ENCODE results near the gene IRF7.

Gene IRF7

GRCh38 chr11:592918-593317, 22.8 kb downstream of the IRF7 start:
- no peaks in the 10 kb centered on the region for H3K27me3 ChIP-seq (ENCODE audit: control insufficient read depth, insufficient read depth, low read length)
- no peak overlapping the region for H3K27ac ChIP-seq (ENCODE audit: low read length)
- H3K9me3 ChIP-seq (ENCODE audit: control insufficient read depth, insufficient read depth, low read length): no peaks in the 10 kb centered on the region
- DNase-seq (ENCODE audit: low read depth, low spot score): no peak
- no peak overlapping the region for H3K4me3 ChIP-seq (ENCODE audit: low read length)
- no peaks in the 10 kb centered on the region; the same call in 1 of the 2 replicates for H3K4me1 ChIP-seq (ENCODE audit: control insufficient read depth, insufficient read depth, low read length)
- no CpG with 5 or more reads among the region's 10 CpGs for WGBS (ENCODE audit: insufficient coverage, insufficient read length)
- H3K36me3 ChIP-seq (ENCODE audit: control insufficient read depth, insufficient read depth, low read length): peaks cover 42% of the 10 kb centered on the region

GRCh38 chr11:592501-592900, 23.2 kb downstream of the IRF7 start:
- Histone ChIP-seq H3K27me3 (ENCODE audit: control insufficient read depth, insufficient read depth, low read length) (no peaks in the 10 kb centered on the region), H3K9me3 (ENCODE audit: control insufficient read depth, insufficient read depth, low read length) (no peaks in the 10 kb centered on the region), H3K4me3 (ENCODE audit: low read length) (no peak overlapping the region), H3K36me3 (ENCODE audit: control insufficient read depth, insufficient read depth, low read length) (peaks cover 41% of the 10 kb centered on the region), H3K27ac (ENCODE audit: low read length) (no peak overlapping the region), H3K4me1 (ENCODE audit: control insufficient read depth, insufficient read depth, low read length) (no peaks in the 10 kb centered on the region; the same call in 1 of the 2 replicates)
- DNase-seq (ENCODE audit: low read depth, low spot score): no peak
- WGBS (ENCODE audit: insufficient coverage, insufficient read length): no CpG with 5 or more reads among the region's 22 CpGs

GRCh38 chr11:590997-591396, 24.8 kb downstream of the IRF7 start:
- H3K4me1 ChIP-seq (ENCODE audit: control insufficient read depth, insufficient read depth, low read length): no peaks in the 10 kb centered on the region; the same call in 1 of the 2 replicates
- DNase-seq (ENCODE audit: low read depth, low spot score): no peak
- no peaks in the 10 kb centered on the region for H3K27me3 ChIP-seq (ENCODE audit: control insufficient read depth, insufficient read depth, low read length)
- H3K36me3 ChIP-seq (ENCODE audit: control insufficient read depth, insufficient read depth, low read length): peaks cover 47% of the 10 kb centered on the region
- H3K4me3 ChIP-seq (ENCODE audit: low read length): no peak overlapping the region
- no CpG with 5 or more reads among the region's 11 CpGs for WGBS (ENCODE audit: insufficient coverage, insufficient read length)
- no peaks in the 10 kb centered on the region for H3K9me3 ChIP-seq (ENCODE audit: control insufficient read depth, insufficient read depth, low read length)
- H3K27ac ChIP-seq (ENCODE audit: low read length): no peak overlapping the region

GRCh38 chr11:589798-590197, 26.0 kb downstream of the IRF7 start:
- no CpG with 5 or more reads among the region's 26 CpGs for WGBS (ENCODE audit: insufficient coverage, insufficient read length)
- no peaks in the 10 kb centered on the region for H3K27me3 ChIP-seq (ENCODE audit: control insufficient read depth, insufficient read depth, low read length)
- no peaks in the 10 kb centered on the region for H3K9me3 ChIP-seq (ENCODE audit: control insufficient read depth, insufficient read depth, low read length)
- no peaks in the 10 kb centered on the region for H3K4me1 ChIP-seq (ENCODE audit: control insufficient read depth, insufficient read depth, low read length)
- DNase-seq (ENCODE audit: low read depth, low spot score): no peak
- H3K4me3 ChIP-seq (ENCODE audit: low read length): no peak overlapping the region
- H3K27ac ChIP-seq (ENCODE audit: low read length): no peak overlapping the region
- H3K36me3 ChIP-seq (ENCODE audit: control insufficient read depth, insufficient read depth, low read length): peaks cover 43% of the 10 kb centered on the region

- Histone ChIP-seq H3K4me1 (ENCODE audit: control insufficient read depth, insufficient read depth, low read length) (no peaks in the 10 kb centered on the region), H3K9me3 (ENCODE audit: control insufficient read depth, insufficient read depth, low read length) (no peaks in the 10 kb centered on the region), H3K27ac (ENCODE audit: low read length) (no peak overlapping the region), H3K4me3 (ENCODE audit: low read length) (no peak overlapping the region), H3K27me3 (ENCODE audit: control insufficient read depth, insufficient read depth, low read length) (no peaks in the 10 kb centered on the region), H3K36me3 (ENCODE audit: control insufficient read depth, insufficient read depth, low read length) (peaks cover 38% of the 10 kb centered on the region)
- no CpG with 5 or more reads among the region's 6 CpGs for WGBS (ENCODE audit: insufficient coverage, insufficient read length)
- no peak for DNase-seq (ENCODE audit: low read depth, low spot score)
These were observed 27.8 kb downstream of the IRF7 start for GRCh38 chr11:587978-588380.

GRCh38 chr11:587546-587945, 28.2 kb downstream of the IRF7 start:
- Histone ChIP-seq H3K9me3 (ENCODE audit: control insufficient read depth, insufficient read depth, low read length) (no peaks in the 10 kb centered on the region), H3K4me1 (ENCODE audit: control insufficient read depth, insufficient read depth, low read length) (no peaks in the 10 kb centered on the region), H3K27ac (ENCODE audit: low read length) (no peak overlapping the region), H3K27me3 (ENCODE audit: control insufficient read depth, insufficient read depth, low read length) (no peaks in the 10 kb centered on the region), H3K4me3 (ENCODE audit: low read length) (no peak overlapping the region), H3K36me3 (ENCODE audit: control insufficient read depth, insufficient read depth, low read length) (peaks cover 34% of the 10 kb centered on the region)
- no peak for DNase-seq (ENCODE audit: low read depth, low spot score)
- no CpG with 5 or more reads among the region's 8 CpGs for WGBS (ENCODE audit: insufficient coverage, insufficient read length)

- H3K36me3 ChIP-seq (ENCODE audit: control insufficient read depth, insufficient read depth, low read length): peaks cover 33% of the 10 kb centered on the region
- H3K4me1 ChIP-seq (ENCODE audit: control insufficient read depth, insufficient read depth, low read length): no peaks in the 10 kb centered on the region
These were observed 29.1 kb downstream of the IRF7 start for GRCh38 chr11:586376-587316.

GRCh38 chr11:584287-584686, 31.5 kb downstream of the IRF7 start:
- Histone ChIP-seq H3K4me1 (ENCODE audit: control insufficient read depth, insufficient read depth, low read length) (no peaks in the 10 kb centered on the region; the same call in 1 of the 2 replicates), H3K4me3 (ENCODE audit: low read length) (no peak overlapping the region), H3K9me3 (ENCODE audit: control insufficient read depth, insufficient read depth, low read length) (no peaks in the 10 kb centered on the region), H3K36me3 (ENCODE audit: control insufficient read depth, insufficient read depth, low read length) (peaks cover 25% of the 10 kb centered on the region), H3K27ac (ENCODE audit: low read length) (no peak overlapping the region), H3K27me3 (ENCODE audit: control insufficient read depth, insufficient read depth, low read length) (no peaks in the 10 kb centered on the region)
- DNase-seq (ENCODE audit: low read depth, low spot score): no peak
- no CpG with 5 or more reads among the region's 10 CpGs for WGBS (ENCODE audit: insufficient coverage, insufficient read length)

More at GRCh38 chr11:586376-587316, 29.1 kb downstream of the IRF7 start:
- no peak for DNase-seq (ENCODE audit: low read depth, low spot score)
- WGBS (ENCODE audit: insufficient coverage, insufficient read length): no CpG with 5 or more reads among the region's 32 CpGs
- Histone ChIP-seq H3K4me3 (ENCODE audit: low read length) (no peak overlapping the region), H3K9me3 (ENCODE audit: control insufficient read depth, insufficient read depth, low read length) (no peaks in the 10 kb centered on the region), H3K27me3 (ENCODE audit: control insufficient read depth, insufficient read depth, low read length) (no peaks in the 10 kb centered on the region), H3K27ac (ENCODE audit: low read length) (no peak overlapping the region)

- H3K4me3 ChIP-seq (ENCODE audit: low read length): no peak overlapping the region
- H3K9me3 ChIP-seq (ENCODE audit: control insufficient read depth, insufficient read depth, low read length): no peaks in the 10 kb centered on the region
- H3K4me1 ChIP-seq (ENCODE audit: control insufficient read depth, insufficient read depth, low read length): peaks cover 2% of the 10 kb centered on the region
- no peak overlapping the region for H3K27ac ChIP-seq (ENCODE audit: low read length)
- peaks cover 16% of the 10 kb centered on the region for H3K36me3 ChIP-seq (ENCODE audit: control insufficient read depth, insufficient read depth, low read length)
- no peaks in the 10 kb centered on the region for H3K27me3 ChIP-seq (ENCODE audit: control insufficient read depth, insufficient read depth, low read length)
- no peak for DNase-seq (ENCODE audit: low read depth, low spot score)
- 100% methylated on average over 1 of the region's 17 CpGs for WGBS (ENCODE audit: insufficient coverage, insufficient read length)
These were observed 34.0 kb downstream of the IRF7 start for GRCh38 chr11:581752-582151.

GRCh38 chr11:581342-581741, 34.4 kb downstream of the IRF7 start:
- Histone ChIP-seq H3K9me3 (ENCODE audit: control insufficient read depth, insufficient read depth, low read length) (no peaks in the 10 kb centered on the region), H3K27ac (ENCODE audit: low read length) (no peak overlapping the region), H3K4me3 (ENCODE audit: low read length) (no peak overlapping the region), H3K4me1 (ENCODE audit: control insufficient read depth, insufficient read depth, low read length) (peaks cover 2% of the 10 kb centered on the region), H3K36me3 (ENCODE audit: control insufficient read depth, insufficient read depth, low read length) (peaks cover 12% of the 10 kb centered on the region), H3K27me3 (ENCODE audit: control insufficient read depth, insufficient read depth, low read length) (no peaks in the 10 kb centered on the region)
- DNase-seq (ENCODE audit: low read depth, low spot score): no peak
- WGBS (ENCODE audit: insufficient coverage, insufficient read length): 100% methylated on average over 1 of the region's 14 CpGs
